Fibroblast of gingiva (primary cell): ENCODE measurements around the gene ANKRD13D.

Source experiments
- DNase-seq: peaks from one replicate; pipeline ENCODE4 v3.0.0-alpha.2; 2011; ENCODE audit warnings: low read depth

Gene ANKRD13D

GRCh38 chr11:67289226-67289650, at the start of gene ANKRD13D:
Gene ANKRD13D (plus strand): TSS chr11:67289303. CDS start chr11:67289461, 158 bp downstream.
- no peak for DNase-seq

- DNase-seq = peak; percentile 99
These were observed 49.1 kb upstream of the ANKRD13D start for GRCh38 chr11:67239783-67240575.

GRCh38 chr11:67240576-67241389, 48.3 kb upstream of the ANKRD13D start:
- DNase-seq = peak; percentile 79

GRCh38 chr11:67242548-67242947, 46.6 kb upstream of the ANKRD13D start:
- DNase-seq = no peak

- DNase-seq = no peak
These were observed 46.1 kb upstream of the ANKRD13D start for GRCh38 chr11:67243051-67243450.

- DNase-seq = no peak
These were observed 44.1 kb upstream of the ANKRD13D start for GRCh38 chr11:67245046-67245445.

GRCh38 chr11:67247946-67248550, 41.1 kb upstream of the ANKRD13D start:
- no peak for DNase-seq

GRCh38 chr11:67248653-67249052, 40.5 kb upstream of the ANKRD13D start:
- DNase-seq = peak; percentile 44

GRCh38 chr11:67250059-67251043, 38.8 kb upstream of the ANKRD13D start:
- DNase-seq = no peak

- DNase-seq = no peak
These were observed 37.3 kb upstream of the ANKRD13D start for GRCh38 chr11:67251841-67252240.

- peak; percentile 70 for DNase-seq
These were observed 36.3 kb upstream of the ANKRD13D start for GRCh38 chr11:67252831-67253239.

- DNase-seq = no peak
These were observed 35.1 kb upstream of the ANKRD13D start for GRCh38 chr11:67253872-67254624.

GRCh38 chr11:67254798-67255197, 34.3 kb upstream of the ANKRD13D start:
- DNase-seq = no peak

GRCh38 chr11:67255353-67255752, 33.8 kb upstream of the ANKRD13D start:
- DNase-seq = no peak

GRCh38 chr11:67255864-67256263, 33.2 kb upstream of the ANKRD13D start:
- no peak for DNase-seq

GRCh38 chr11:67256477-67257135, 32.5 kb upstream of the ANKRD13D start:
- DNase-seq = no peak

- DNase-seq = no peak
These were observed 28.7 kb upstream of the ANKRD13D start for GRCh38 chr11:67260406-67260805.

GRCh38 chr11:67260885-67261639, 28.0 kb upstream of the ANKRD13D start:
- peak; percentile 27 for DNase-seq

GRCh38 chr11:67261640-67261945, 27.5 kb upstream of the ANKRD13D start:
- no peak for DNase-seq
